Tibial artery (tissue), 4 donors: ENCODE results near the gene TMEM132D.
"Not testable (repeated sequence)": the region's sequence is repeated elsewhere in the genome, so short reads cannot be mapped to it uniquely, and the experiment has no call there.

Experiments
- DNase-seq, 2 donors: peaks; one replicate each; pipeline ENCODE4 v3.0.0-alpha.2; 2019
- H3K27ac ChIP-seq, 2 donors: fragments of 200-600 bp; sonication (generic) in 1 of 2; 1 replicate in 1 of 2; 2 replicates in 1 of 2; pipeline ENCODE4 v1.5.1; 2018 to 2019; ENCODE audit warnings: mild to moderate bottlenecking in 1 of 2
- H3K27me3 ChIP-seq, 2 donors: fragments of 200-600 bp; sonication (generic) in 1 of 2; one replicate each; pipeline versions ENCODE4 v1.5.1 to v1.6.0; 2016 to 2019
- H3K36me3 ChIP-seq, 3 donors: fragments of 200-600 bp; sonication (generic) in 2 of 3; one replicate each; pipeline ENCODE4 v1.5.1; 2016 to 2019; ENCODE audit warnings: mild to moderate bottlenecking in 2 of 3
- H3K4me1 ChIP-seq, 4 donors: fragments of 200-600 bp; sonication (generic) in 2 of 4; 1 replicate in 3 of 4; 2 replicates in 1 of 4; pipeline ENCODE4 v1.5.1; 2016 to 2019
- H3K4me3 ChIP-seq, 2 donors: fragments of 200-600 bp; sonication (generic) in 1 of 2; 1 replicate in 1 of 2; 2 replicates in 1 of 2; pipeline ENCODE4 v1.5.1; 2018 to 2019; ENCODE audit warnings: mild to moderate bottlenecking in 2 of 2
- H3K9me3 ChIP-seq, 3 donors: fragments of 200-600 bp; sonication (generic) in 1 of 3; one replicate each; pipeline ENCODE4 v1.5.1; 2016 to 2019
- intact Hi-C: fragments of 100-400 bp; cut with DNase I; formaldehyde crosslinking; loops from one replicate; pipeline ENCODE4 v1.15.0; 2023; ENCODE audit warnings: low total_unique reads
- TF ChIP-seq, protein P1 (sequence below), 2 experiments: fragments of 200-600 bp in 1 of 2; fragments of 450-650 bp in 1 of 2; IDR thresholded peaks; one replicate each; pipeline ENCODE4 v1.5.1; 2017 to 2019; ENCODE audit warnings: antibody characterized with exemption in 2 of 2, mild to moderate bottlenecking in 1 of 2, moderate library complexity in 1 of 2

TMEM132D gene

DNA sequence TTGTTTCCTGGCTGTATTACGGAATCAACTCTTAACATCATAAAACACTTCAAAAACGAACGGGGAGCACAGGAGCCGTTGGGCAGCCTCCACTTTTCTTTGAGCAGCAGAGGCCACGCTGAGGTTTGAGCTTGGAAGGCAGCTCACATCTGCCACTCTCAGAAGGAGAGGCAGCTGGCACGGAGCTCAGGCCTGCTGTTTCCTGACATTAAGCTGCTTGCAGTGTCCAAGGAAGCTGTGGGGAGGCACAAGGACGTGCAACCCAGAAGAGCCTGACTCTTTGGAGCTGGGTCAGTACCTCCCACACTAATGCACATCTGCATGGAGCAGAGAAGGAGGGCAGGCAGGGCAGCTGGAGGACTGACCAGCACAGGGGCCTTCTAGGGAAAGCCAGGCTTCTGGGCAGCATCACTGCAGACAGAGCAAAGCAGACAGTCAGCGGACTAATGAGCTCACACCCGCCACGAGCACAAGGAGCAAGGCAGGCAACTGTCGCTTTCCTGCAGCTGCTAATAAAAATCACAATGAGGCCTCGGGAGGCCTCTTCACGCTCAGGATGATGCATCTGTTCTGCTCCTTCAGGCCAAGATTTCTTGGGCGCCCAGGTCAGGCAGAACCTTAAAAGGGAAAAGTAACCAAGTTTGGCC, 839.5 kb downstream of the TMEM132D start:
- intact Hi-C loops, result no loop called here

DNA sequence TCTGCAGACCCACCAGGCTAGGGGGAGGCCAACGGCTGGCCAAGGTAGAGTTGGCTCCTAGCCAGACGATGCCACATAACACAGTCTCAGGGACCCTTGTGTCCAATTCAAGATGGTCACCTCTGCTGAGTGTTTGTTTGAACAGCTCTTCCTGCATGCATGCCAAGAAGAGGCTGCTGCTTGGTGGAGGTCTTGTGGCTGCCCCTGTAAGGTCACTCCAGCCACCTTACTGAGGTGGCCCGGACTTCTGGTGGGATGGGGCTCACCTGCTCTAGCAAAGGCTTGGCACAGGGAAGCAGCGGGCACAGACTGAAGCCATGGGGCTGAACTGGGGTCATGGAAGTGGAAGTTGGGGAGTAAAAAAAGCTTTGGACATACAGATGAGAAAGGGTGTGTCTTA, 840.2 kb downstream of the TMEM132D start:
- intact Hi-C loops, result no loop called here

More for the DNA sequence above, 839.5 kb downstream of the TMEM132D start:
- H3K27ac ChIP-seq, result no peak overlapping the region
- TF ChIP-seq, protein P1, sequence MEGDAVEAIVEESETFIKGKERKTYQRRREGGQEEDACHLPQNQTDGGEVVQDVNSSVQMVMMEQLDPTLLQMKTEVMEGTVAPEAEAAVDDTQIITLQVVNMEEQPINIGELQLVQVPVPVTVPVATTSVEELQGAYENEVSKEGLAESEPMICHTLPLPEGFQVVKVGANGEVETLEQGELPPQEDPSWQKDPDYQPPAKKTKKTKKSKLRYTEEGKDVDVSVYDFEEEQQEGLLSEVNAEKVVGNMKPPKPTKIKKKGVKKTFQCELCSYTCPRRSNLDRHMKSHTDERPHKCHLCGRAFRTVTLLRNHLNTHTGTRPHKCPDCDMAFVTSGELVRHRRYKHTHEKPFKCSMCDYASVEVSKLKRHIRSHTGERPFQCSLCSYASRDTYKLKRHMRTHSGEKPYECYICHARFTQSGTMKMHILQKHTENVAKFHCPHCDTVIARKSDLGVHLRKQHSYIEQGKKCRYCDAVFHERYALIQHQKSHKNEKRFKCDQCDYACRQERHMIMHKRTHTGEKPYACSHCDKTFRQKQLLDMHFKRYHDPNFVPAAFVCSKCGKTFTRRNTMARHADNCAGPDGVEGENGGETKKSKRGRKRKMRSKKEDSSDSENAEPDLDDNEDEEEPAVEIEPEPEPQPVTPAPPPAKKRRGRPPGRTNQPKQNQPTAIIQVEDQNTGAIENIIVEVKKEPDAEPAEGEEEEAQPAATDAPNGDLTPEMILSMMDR (IDR thresholded peaks at IDR 0.05), result no peak
- H3K4me1 ChIP-seq, result no peaks in the 10 kb centered on the region
- no peak for DNase-seq
- no peaks in the 10 kb centered on the region for H3K27me3 ChIP-seq
- no peaks in the 10 kb centered on the region for H3K36me3 ChIP-seq
- H3K9me3 ChIP-seq, result peaks cover 0 to 5% (median 0%) of the 10 kb centered on the region in 3 donors
- no peak overlapping the region for H3K4me3 ChIP-seq

DNA sequence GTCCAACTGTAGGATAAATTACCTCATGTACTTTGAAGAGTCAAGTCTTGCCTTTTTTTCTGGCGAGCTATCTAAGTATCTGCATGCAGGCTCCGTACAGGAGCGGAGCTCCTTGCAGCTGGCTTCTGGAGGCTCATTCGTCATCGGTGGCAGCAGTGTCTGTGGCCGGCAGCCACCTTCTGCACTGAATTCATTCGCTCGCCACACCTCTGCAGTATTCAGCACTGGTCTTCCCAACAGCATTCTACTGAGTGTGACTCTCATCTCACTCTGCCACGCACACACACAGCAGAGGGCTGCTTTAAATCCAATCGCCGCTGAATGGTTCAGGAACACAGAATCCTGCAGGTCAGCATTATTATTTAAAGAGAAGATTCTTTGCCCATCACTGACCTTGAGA, 850.6 kb downstream of the TMEM132D start:
- no peaks in the 10 kb centered on the region for H3K27me3 ChIP-seq
- no peak overlapping the region for H3K27ac ChIP-seq
- DNase-seq, result no peak
- no peaks in the 10 kb centered on the region for H3K4me1 ChIP-seq
- TF ChIP-seq, protein P1 (IDR thresholded peaks at IDR 0.05), result no peak
- H3K36me3 ChIP-seq, result no peaks in the 10 kb centered on the region
- H3K4me3 ChIP-seq, result no peak overlapping the region
- H3K9me3 ChIP-seq, result no peaks in the 10 kb centered on the region
- intact Hi-C loops, result no loop called here

More for the DNA sequence above, 840.2 kb downstream of the TMEM132D start:
- Histone ChIP-seq H3K4me1 (no peaks in the 10 kb centered on the region), H3K36me3 (no peaks in the 10 kb centered on the region), H3K27ac (no peak overlapping the region), H3K9me3 (peaks cover 0 to 5% (median 0%) of the 10 kb centered on the region in 3 donors), H3K27me3 (no peaks in the 10 kb centered on the region), H3K4me3 (no peak overlapping the region)
- no peak for DNase-seq
- TF ChIP-seq, protein P1 (IDR thresholded peaks at IDR 0.05), result no peak

DNA sequence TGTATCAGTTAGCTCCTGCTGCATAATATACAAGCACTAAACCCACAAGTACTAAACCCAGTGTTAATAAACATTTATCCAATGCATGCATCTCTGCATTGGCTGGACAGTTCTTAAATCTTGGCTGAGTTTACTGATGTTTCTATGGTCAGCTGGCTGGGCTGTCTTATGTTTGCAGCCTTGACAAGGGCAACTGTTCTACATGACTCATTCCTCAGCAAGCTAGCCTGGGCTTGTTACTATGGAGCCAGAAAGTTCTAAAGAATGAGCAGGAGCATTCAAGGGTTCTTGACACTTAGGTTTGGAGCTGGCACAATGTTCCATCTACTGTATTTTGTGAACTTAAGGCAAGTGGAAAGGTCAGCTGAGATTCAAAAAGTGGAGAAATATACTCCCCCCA, 851.5 kb downstream of the TMEM132D start:
- Histone ChIP-seq H3K4me3 (no peak overlapping the region), H3K9me3 (no peaks in the 10 kb centered on the region), H3K27me3 (no peaks in the 10 kb centered on the region), H3K36me3 (no peaks in the 10 kb centered on the region), H3K27ac (no peak overlapping the region), H3K4me1 (no peaks in the 10 kb centered on the region)
- TF ChIP-seq, protein P1 (IDR thresholded peaks at IDR 0.05), result no peak
- DNase-seq, result no peak
- intact Hi-C loops, result no loop called here

DNA sequence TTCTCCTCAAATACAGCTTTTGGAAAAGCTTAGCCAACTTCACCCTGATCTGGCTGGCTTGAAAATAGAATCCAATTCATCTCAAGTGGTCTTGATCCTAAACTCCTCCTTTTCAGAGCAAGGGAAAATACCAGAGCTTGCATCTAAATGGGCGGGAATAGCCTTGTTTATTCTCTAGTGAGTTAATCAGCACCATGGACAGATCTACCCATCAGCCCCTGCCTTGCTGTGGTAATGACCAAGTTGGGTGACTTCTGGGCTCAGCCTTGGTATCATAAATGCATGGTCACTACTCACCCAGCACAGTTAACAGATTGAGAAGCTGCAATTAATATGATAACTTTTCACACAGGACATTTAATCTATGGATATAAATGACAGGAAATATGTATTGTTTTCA, 853.9 kb downstream of the TMEM132D start:
- TF ChIP-seq, protein P1 (IDR thresholded peaks at IDR 0.05), result no peak
- intact Hi-C loops, result no loop called here

DNA sequence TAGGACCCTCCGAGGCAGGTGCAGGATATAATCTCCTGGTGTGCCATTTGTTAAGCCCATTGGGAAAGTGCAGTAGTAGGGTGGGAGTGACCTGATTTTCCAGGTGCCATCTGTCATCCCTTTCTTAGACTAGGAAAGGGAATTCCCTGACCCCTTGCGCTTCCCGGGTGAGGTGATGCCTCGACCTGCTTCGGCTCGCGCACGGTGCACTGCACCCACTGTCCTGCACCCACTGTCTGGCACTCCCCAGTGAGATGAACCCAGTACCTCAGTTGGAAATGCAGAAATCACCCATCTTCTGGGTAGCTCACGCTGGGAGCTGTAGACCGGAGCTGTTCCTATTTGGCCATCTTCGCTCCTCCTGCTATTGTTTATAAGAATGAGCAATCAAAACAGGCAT, 860.5 kb downstream of the TMEM132D start:
- H3K27ac ChIP-seq, H3K27me3 ChIP-seq, intact Hi-C loops, H3K36me3 ChIP-seq, H3K4me3 ChIP-seq, H3K4me1 ChIP-seq, H3K9me3 ChIP-seq, DNase-seq: not testable (repeated sequence)

More for the DNA sequence above, 853.9 kb downstream of the TMEM132D start:
- Histone ChIP-seq H3K4me1 (no peaks in the 10 kb centered on the region), H3K4me3 (no peak overlapping the region), H3K27me3 (no peaks in the 10 kb centered on the region), H3K9me3 (no peaks in the 10 kb centered on the region), H3K36me3 (no peaks in the 10 kb centered on the region), H3K27ac (no peak overlapping the region)
- DNase-seq, result no peak
